IPS-18a (cell line): ENCODE results near the gene WDTC1.

Source experiments
- H3K27ac ChIP-seq: one replicate; pipeline ENCODE4 v1.5.1; 2013; ENCODE audit warnings: low read length
- H3K27me3 ChIP-seq: one replicate; pipeline ENCODE4 v1.6.1; 2013; ENCODE audit warnings: mild to moderate bottlenecking, low read length; ENCODE audit not compliant: control insufficient read depth, insufficient read depth
- H3K36me3 ChIP-seq: one replicate; pipeline ENCODE4 v1.6.1; 2013; ENCODE audit warnings: low read depth, low read length; ENCODE audit not compliant: control insufficient read depth
- H3K4me1 ChIP-seq: one replicate; pipeline ENCODE4 v1.6.1; 2013; ENCODE audit warnings: low read depth, low read length; ENCODE audit not compliant: control insufficient read depth
- H3K4me3 ChIP-seq: one replicate; pipeline ENCODE4 v1.5.1; 2013; ENCODE audit warnings: low read length
- H3K9ac ChIP-seq: one replicate; pipeline ENCODE4 v1.6.1; 2013; ENCODE audit warnings: mild to moderate bottlenecking, low read length, moderate library complexity
- H3K9me3 ChIP-seq: one replicate; pipeline ENCODE4 v1.6.1; 2013; ENCODE audit warnings: low read depth, low read length; ENCODE audit not compliant: control insufficient read depth

WDTC1 gene

DNA sequence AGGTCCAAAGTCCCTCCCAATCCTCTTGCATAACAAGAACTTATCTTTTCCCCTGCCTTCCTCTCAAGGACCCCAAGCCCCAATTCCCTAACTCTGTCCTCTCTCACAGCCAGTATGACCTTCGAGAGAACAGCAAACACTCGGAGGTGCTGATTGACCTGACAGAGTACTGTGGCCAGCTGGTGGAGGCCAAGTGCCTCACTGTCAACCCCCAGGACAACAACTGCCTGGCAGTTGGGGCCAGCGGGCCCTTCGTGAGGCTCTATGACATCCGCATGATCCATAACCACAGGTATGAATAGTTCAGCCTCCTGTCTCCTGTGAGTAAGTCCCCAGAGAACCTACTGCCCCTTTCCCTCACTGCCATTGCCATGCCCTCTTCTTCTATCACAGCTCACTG is 57.7 kb downstream of the WDTC1 start:
- H3K9ac ChIP-seq, result no peak overlapping the region
- H3K36me3 ChIP-seq, result no peaks in the 10 kb centered on the region
- no peaks in the 10 kb centered on the region for H3K27me3 ChIP-seq
- no peak overlapping the region for H3K4me3 ChIP-seq
- no peaks in the 10 kb centered on the region for H3K4me1 ChIP-seq
- H3K9me3 ChIP-seq, result no peaks in the 10 kb centered on the region
- H3K27ac ChIP-seq, result no peak overlapping the region

DNA sequence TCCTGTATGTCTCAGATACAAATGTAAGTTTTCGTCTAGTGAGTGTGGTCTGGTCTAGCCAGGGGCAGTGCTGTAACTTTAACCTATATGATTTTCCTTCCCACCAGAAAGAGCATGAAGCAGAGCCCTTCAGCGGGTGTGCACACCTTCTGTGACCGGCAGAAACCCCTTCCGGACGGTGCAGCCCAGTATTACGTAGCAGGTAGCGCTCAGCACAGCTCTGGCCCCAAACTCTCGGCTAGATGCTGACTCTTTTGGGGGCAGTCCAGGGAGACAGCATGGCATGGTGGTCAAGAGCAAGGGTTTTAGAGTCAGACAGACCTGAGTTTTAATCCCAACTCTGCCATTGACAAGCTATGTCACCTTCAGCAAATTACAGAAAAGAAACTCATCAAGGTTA is 59.5 kb downstream of the WDTC1 start:
- no peaks in the 10 kb centered on the region for H3K9me3 ChIP-seq
- H3K4me1 ChIP-seq, result no peaks in the 10 kb centered on the region
- H3K4me3 ChIP-seq, result no peak overlapping the region
- no peaks in the 10 kb centered on the region for H3K36me3 ChIP-seq
- H3K9ac ChIP-seq, result no peak overlapping the region
- no peaks in the 10 kb centered on the region for H3K27me3 ChIP-seq
- no peak overlapping the region for H3K27ac ChIP-seq

GRCh38 chr1:27296773-27297291 is 62.4 kb downstream of the WDTC1 start:
- Histone ChIP-seq H3K36me3 (no peaks in the 10 kb centered on the region), H3K4me3 (no peak overlapping the region), H3K4me1 (peaks cover 15% of the 10 kb centered on the region), H3K9ac (no peak overlapping the region), H3K9me3 (no peaks in the 10 kb centered on the region), H3K27me3 (no peaks in the 10 kb centered on the region), H3K27ac (no peak overlapping the region)

DNA sequence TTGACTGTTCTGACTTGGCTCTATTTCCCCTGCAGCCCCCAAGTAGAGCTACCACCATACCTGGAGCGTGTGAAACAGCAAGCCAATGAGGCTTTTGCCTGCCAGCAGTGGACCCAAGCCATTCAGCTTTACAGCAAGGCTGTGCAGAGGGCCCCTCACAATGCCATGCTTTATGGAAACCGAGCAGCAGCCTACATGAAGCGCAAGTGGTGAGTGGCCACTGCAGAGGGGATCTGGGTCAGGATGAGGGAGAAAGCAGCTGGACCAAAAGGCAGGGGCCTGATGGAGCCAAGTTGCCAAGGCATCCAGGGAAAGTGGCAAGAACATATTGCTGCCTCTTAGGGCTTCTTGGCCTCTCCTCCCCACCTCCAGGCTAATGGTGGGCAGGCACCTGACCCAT is 63.5 kb downstream of the WDTC1 start:
- Histone ChIP-seq H3K9me3 (no peaks in the 10 kb centered on the region), H3K9ac (no peak overlapping the region), H3K27me3 (no peaks in the 10 kb centered on the region), H3K4me3 (no peak overlapping the region), H3K27ac (no peak overlapping the region), H3K4me1 (peaks cover 20% of the 10 kb centered on the region), H3K36me3 (no peaks in the 10 kb centered on the region)

GRCh38 chr1:27298632-27299384 is 64.4 kb downstream of the WDTC1 start:
- no peak overlapping the region for H3K9ac ChIP-seq
- H3K4me1 ChIP-seq, result peaks cover 20% of the 10 kb centered on the region
- H3K36me3 ChIP-seq, result no peaks in the 10 kb centered on the region
- no peak overlapping the region for H3K27ac ChIP-seq
- H3K27me3 ChIP-seq, result no peaks in the 10 kb centered on the region
- H3K9me3 ChIP-seq, result no peaks in the 10 kb centered on the region
- H3K4me3 ChIP-seq, result no peak overlapping the region

DNA sequence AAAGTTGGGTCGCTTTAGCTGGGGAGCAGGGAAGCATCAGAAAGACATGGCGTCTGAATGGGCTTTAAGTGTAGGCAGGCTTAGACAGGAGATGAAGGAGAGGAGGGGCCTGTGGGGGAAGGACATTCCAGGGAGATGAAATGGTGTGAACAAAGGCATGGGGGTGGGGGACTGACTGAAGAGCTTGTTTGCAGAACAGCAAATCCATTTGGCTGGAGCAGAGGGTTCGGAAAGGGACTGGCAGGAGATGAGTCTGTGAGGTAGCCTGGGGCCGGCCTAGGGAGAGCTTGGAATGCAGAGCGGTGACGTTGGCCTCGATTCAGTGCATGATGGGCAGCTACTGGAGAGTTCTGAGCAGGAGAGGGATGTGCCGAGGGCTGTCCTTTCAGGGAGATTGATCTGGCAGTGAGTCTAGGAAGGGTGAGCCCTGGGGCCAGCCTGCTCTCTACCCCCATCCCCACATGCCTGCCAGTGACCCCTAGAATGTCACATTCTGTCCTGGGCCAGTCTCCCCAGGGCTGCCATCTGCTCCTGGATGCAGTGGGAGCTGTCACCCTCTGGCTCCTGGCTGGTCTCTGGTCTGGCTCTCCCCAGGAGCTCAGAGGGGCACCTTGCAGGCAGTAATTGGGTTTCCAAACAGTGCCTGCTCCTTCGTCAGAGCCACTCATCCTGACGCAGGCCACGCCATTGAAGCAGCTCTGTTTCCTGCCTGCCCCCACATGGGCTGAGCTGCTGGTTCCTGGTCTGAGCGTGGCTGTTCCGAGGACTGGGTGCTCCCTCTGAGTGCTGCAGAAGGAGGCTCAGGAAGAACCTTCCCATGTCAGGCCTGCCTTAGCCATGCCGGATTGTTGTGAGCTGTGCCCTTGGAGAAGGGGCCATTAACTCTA is 65.2 kb downstream of the WDTC1 start:
- H3K9me3 ChIP-seq, result no peaks in the 10 kb centered on the region
- peaks cover 20% of the 10 kb centered on the region for H3K4me1 ChIP-seq
- H3K9ac ChIP-seq, result no peak overlapping the region
- no peaks in the 10 kb centered on the region for H3K27me3 ChIP-seq
- no peak overlapping the region for H3K4me3 ChIP-seq
- no peaks in the 10 kb centered on the region for H3K36me3 ChIP-seq
- no peak overlapping the region for H3K27ac ChIP-seq

DNA sequence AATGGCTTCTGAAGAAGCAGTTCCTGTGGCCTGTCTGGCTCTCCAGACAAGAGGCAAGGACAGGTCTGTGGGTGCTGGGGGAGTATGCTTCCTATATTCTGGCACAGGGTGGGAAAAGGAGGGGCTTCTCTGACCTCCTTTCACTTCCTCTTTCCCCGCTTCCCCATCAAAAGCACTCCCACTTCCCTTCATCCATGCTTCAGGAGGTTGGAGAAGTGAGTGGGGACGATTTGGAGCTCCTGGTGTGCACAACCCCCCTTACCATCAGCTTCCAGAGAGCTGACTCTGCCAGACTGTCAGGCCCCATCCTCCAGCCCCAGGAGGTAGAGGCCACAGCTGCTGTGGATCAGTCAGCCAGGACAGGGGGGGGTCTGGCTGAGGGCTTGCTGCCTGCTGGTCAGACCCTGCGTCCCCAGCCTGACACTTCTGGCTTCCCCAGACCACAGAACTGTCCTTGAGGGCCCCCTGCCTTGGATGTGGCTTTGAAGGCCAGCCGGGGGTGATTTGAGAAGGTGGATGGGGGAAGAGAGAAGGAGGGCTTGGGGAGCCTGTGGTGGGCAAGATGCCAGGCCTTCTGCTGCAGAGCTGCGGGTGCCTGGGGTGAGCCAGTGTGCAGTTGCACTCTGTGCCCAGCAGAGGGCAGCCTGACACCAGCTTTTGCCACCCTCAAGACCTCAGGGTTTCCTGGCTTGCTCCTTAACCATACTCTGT is 66.1 kb downstream of the WDTC1 start:
- H3K36me3 ChIP-seq, result no peaks in the 10 kb centered on the region
- peaks cover 20% of the 10 kb centered on the region for H3K4me1 ChIP-seq
- H3K4me3 ChIP-seq, result no peak overlapping the region
- no peaks in the 10 kb centered on the region for H3K9me3 ChIP-seq
- H3K9ac ChIP-seq, result no peak overlapping the region
- H3K27me3 ChIP-seq, result no peaks in the 10 kb centered on the region
- H3K27ac ChIP-seq, result no peak overlapping the region

- H3K9me3 ChIP-seq, result no peaks in the 10 kb centered on the region
- H3K27me3 ChIP-seq, result no peaks in the 10 kb centered on the region
- H3K36me3 ChIP-seq, result no peaks in the 10 kb centered on the region
- H3K4me1 ChIP-seq, result peaks cover 20% of the 10 kb centered on the region
- no peak overlapping the region for H3K9ac ChIP-seq
- no peak overlapping the region for H3K27ac ChIP-seq
- H3K4me3 ChIP-seq, result no peak overlapping the region
Observed at GRCh38 chr1:27301052-27301422, 66.6 kb downstream of the WDTC1 start.

DNA sequence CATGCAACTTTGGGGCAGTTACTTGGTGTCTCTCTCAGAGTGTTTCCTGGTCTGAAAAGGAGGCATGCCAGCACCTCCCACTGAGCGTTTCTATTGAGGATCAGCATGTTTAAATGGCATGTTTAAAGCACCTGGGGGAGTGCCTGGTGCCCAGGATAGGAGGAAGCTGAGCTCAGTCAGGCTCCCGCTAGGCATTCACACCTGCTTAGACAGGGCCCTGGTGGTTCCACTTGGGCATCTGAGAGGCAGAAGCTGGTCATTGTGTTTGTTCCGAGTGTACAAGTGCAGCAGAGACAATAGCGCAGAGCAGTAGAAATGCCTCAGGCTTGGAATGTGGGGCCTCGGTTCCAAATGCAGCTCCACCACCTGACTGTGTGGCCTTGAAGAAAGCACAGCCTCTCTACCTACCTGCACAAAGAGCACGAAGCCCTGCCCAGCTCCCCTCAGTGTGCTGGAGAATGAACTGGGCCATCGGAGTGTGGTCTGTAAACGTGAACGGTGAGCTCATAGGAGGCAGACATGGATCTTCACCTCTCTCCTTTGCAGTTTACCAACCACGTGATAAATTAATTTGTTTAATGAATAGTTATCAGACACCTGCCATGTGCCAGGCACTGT is 67.3 kb downstream of the WDTC1 start:
- H3K9me3 ChIP-seq, result no peaks in the 10 kb centered on the region
- no peak overlapping the region for H3K27ac ChIP-seq
- H3K4me3 ChIP-seq, result no peak overlapping the region
- no peak overlapping the region for H3K9ac ChIP-seq
- no peaks in the 10 kb centered on the region for H3K27me3 ChIP-seq
- no peaks in the 10 kb centered on the region for H3K36me3 ChIP-seq
- peaks cover 26% of the 10 kb centered on the region for H3K4me1 ChIP-seq

DNA sequence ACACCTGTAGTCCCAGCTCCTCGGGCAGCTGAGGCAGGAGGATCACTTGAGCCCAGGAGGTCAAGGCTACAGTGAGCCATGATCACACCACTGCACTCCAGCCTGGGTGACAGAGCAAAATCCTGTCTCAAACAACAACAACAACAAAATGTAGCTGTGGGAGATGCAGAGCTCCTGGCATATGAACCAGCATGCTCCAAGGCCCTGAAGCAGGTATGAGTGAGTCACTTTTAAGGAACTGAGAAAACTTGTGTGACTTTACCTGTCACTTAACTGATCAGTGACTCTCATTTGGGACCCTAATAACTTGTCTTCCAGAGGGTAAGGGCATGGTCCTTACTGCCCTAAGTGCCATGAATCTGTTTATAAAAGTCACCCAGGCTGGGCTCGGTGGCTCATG is 68.2 kb downstream of the WDTC1 start:
- Histone ChIP-seq H3K27me3 (no peaks in the 10 kb centered on the region), H3K9ac (no peak overlapping the region), H3K9me3 (no peaks in the 10 kb centered on the region), H3K4me3 (no peak overlapping the region), H3K27ac (no peak overlapping the region), H3K36me3 (no peaks in the 10 kb centered on the region), H3K4me1 (peaks cover 32% of the 10 kb centered on the region)

DNA sequence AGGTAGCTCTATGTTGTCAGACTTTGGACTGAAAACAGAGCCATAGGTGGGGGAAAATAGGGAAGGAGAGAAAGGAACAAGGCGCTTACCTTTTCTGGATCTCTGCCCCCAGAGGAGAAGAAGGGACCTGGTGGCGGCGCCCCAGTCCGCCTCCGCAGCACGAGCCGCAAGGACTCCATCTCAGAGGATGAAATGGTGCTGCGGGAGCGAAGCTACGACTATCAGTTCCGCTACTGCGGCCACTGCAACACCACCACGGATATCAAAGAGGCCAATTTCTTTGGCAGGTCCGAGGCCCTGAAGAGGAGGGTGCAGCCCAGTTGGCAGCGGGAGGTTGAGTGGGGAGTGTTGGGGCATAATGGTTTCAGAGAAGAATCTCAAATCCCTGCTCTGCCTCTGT is 69.1 kb downstream of the WDTC1 start:
- H3K36me3 ChIP-seq, result no peaks in the 10 kb centered on the region
- H3K27me3 ChIP-seq, result no peaks in the 10 kb centered on the region
- H3K4me1 ChIP-seq, result peaks cover 39% of the 10 kb centered on the region
- no peak overlapping the region for H3K9ac ChIP-seq
- H3K27ac ChIP-seq, result no peak overlapping the region
- H3K4me3 ChIP-seq, result no peak overlapping the region
- no peaks in the 10 kb centered on the region for H3K9me3 ChIP-seq
